ENCODE results near the gene B9D1. TPM values are rescaled to one million over a fixed set of nuclear protein-coding genes. Genes with fewer than 3 reads are reported as not detected.

The B9D1 gene
- total and polyA plus RNA-seq, 2 experiments from 2014 or later, result 35.2 to 63.5 TPM

- TF ChIP-seq ZNF462 (CRISPR knock-in tag; IDR thresholded peaks at IDR 0.05) (no peak), ZNF331 (CRISPR knock-in tag; IDR thresholded peaks at IDR 0.05; ENCODE audit: low read depth) (no peak), CTCF (conservative IDR thresholded peaks at IDR 0.05; ENCODE audit: low read depth in 2 of 2) (no peak)
These were observed 19.3 kb downstream of the B9D1 start (continued) for GRCh38 chr17:19343256-19343630.

- DNase-seq (ENCODE audit: low spot score), result no peak
- peaks cover 34% of the 10 kb centered on the region for H3K4me1 Mint-ChIP-seq
- Histone ChIP-seq H2AFZ (no peak overlapping the region), H3K4me3 (no peak overlapping the region), H3K4me2 (no peak overlapping the region), H3K27ac (ENCODE audit: low read depth) (no peak overlapping the region), H3F3A (replicated peaks; ENCODE audit: low read depth) (no peaks in the 10 kb centered on the region; the same call in 1 of the 2 replicates), H3K9me2 (ENCODE audit: insufficient read depth) (no peaks in the 10 kb centered on the region), H3K79me2 (replicated peaks; ENCODE audit: insufficient read depth) (no peaks in the 10 kb centered on the region), H3K36me3 (ENCODE audit: insufficient read depth) (no peaks in the 10 kb centered on the region), H3K27me3 (ENCODE audit: insufficient read depth) (no peaks in the 10 kb centered on the region), H4K20me1 (replicated peaks; ENCODE audit: insufficient read depth) (no peaks in the 10 kb centered on the region), H3K4me1 (ENCODE audit: insufficient read depth) (peaks cover 27% of the 10 kb centered on the region)
- H3K4me3 Mint-ChIP-seq, result no peak overlapping the region
- peaks cover 5% of the 10 kb centered on the region; the same call in 2 of the 3 replicates for H3K36me3 Mint-ChIP-seq (ENCODE audit: low read depth)
- H3K9me3 Mint-ChIP-seq, result no peaks in the 10 kb centered on the region; the same call in 2 of the 3 replicates
- ATAC-seq, result no peak
- H3K27me3 Mint-ChIP-seq (ENCODE audit: insufficient read depth, low read depth, poor library complexity), result peaks cover 12% of the 10 kb centered on the region
- no peak overlapping the region for H3K27ac Mint-ChIP-seq
- TF ChIP-seq STAT1 (IDR thresholded peaks at IDR 0.05; ENCODE audit: unreplicated experiment), result no peak
- TF ChIP-seq CREB1 (CRISPR knock-in tag; IDR thresholded peaks at IDR 0.05; ENCODE audit: low read depth), result no peak
- no peak for TF ChIP-seq ZNF331 (CRISPR knock-in tag; IDR thresholded peaks at IDR 0.05; ENCODE audit: low read depth)
- no peak for TF ChIP-seq POLR2AphosphoS5 (IDR thresholded peaks at IDR 0.05; ENCODE audit: low read depth)
- TF ChIP-seq EZH2phosphoT487 (IDR thresholded peaks at IDR 0.05; ENCODE audit: unreplicated experiment), result no peak
- TF ChIP-seq JUNB (IDR thresholded peaks at IDR 0.05; ENCODE audit: unreplicated experiment), result no peak
- no peak for TF ChIP-seq NANOG (IDR thresholded peaks at IDR 0.05; ENCODE audit: borderline replicate concordance)
- no peak for TF ChIP-seq CTCF (conservative IDR thresholded peaks at IDR 0.05; ENCODE audit: low read depth in 2 of 2)
- TF ChIP-seq EZH2 (IDR thresholded peaks at IDR 0.05; ENCODE audit: low read depth, unreplicated experiment), result no peak
These were observed 19.8 kb downstream of the B9D1 start for GRCh38 chr17:19342611-19343255.
